MG63 (cell line): ENCODE measurements around the gene PNMA3. TPM values are rescaled to one million over a fixed set of nuclear protein-coding genes. Genes with fewer than 3 reads are reported as not detected.
"Not testable (repeated sequence)": the region's sequence is repeated elsewhere in the genome, so short reads cannot be mapped to it uniquely, and the experiment has no call there.

ENCODE experiments used
- DNase-seq: peaks from one replicate; pipeline ENCODE4 v3.0.0-alpha.2; 2020
- H3K27me3 ChIP-seq: fragments of 250-450 bp; sonication (Bioruptor Pico); 2 replicates; pipeline ENCODE4 v1.5.1; 2020; ENCODE audit warnings: mild to moderate bottlenecking, moderate library complexity
- H3K36me3 ChIP-seq: fragments of 250-450 bp; sonication (Bioruptor Pico); 2 replicates; pipeline ENCODE4 v1.5.1; 2020; ENCODE audit warnings: mild to moderate bottlenecking, moderate library complexity
- H3K4me3 ChIP-seq: fragments of 250-450 bp; sonication (Bioruptor Pico); 2 replicates; pipeline ENCODE4 v1.5.1; 2020; ENCODE audit warnings: mild to moderate bottlenecking, moderate library complexity
- H3K9me3 ChIP-seq: fragments of 250-450 bp; sonication (Bioruptor Pico); 2 replicates; pipeline ENCODE4 v1.5.1; 2020; ENCODE audit warnings: mild to moderate bottlenecking, moderate library complexity
- total RNA-seq: library from RNA; depleted of rRNA; stranded (reverse); fragments of >200 nt; shearing (Covaris generic); gene quantifications from 2 replicates; pipeline ENCODE4 v1.2.3, GENCODE V29; 2014; ENCODE audit warnings: low replicate concordance

The PNMA3 gene
- total RNA-seq, 1 experiment from 2014 or later = 0.40 TPM

GRCh38 chrX:153064061-153064460 lies 7.8 kb downstream of the PNMA3 start:
- Histone ChIP-seq H3K4me3 (no peak overlapping the region), H3K9me3 (no peaks in the 10 kb centered on the region), H3K27me3 (no peaks in the 10 kb centered on the region), H3K36me3 (no peaks in the 10 kb centered on the region)
- DNase-seq = no peak

GRCh38 chrX:153065389-153065788 lies 9.1 kb downstream of the PNMA3 start:
- H3K9me3 ChIP-seq = no peaks in the 10 kb centered on the region
- H3K4me3 ChIP-seq = no peak overlapping the region
- DNase-seq = no peak
- no peaks in the 10 kb centered on the region for H3K36me3 ChIP-seq
- no peaks in the 10 kb centered on the region for H3K27me3 ChIP-seq

GRCh38 chrX:153066402-153066801 lies 10.1 kb downstream of the PNMA3 start:
- H3K36me3 ChIP-seq, H3K27me3 ChIP-seq, H3K4me3 ChIP-seq, DNase-seq, H3K9me3 ChIP-seq: not testable (repeated sequence)

- not testable (repeated sequence) for H3K36me3 ChIP-seq, DNase-seq
Measured at GRCh38 chrX:153071909-153072583, 15.8 kb downstream of the PNMA3 start, which contains the start of gene PNMA6A. TSS of gene PNMA6A (plus strand) at chrX:153072454. CDS start at chrX:153073063, 609 bp downstream.

GRCh38 chrX:153073331-153073730 lies 17.1 kb downstream of the PNMA3 start:
- H3K27me3 ChIP-seq, H3K9me3 ChIP-seq, DNase-seq, H3K36me3 ChIP-seq, H3K4me3 ChIP-seq: not testable (repeated sequence)

More at GRCh38 chrX:153071909-153072583, 15.8 kb downstream of the PNMA3 start, which contains the start of gene PNMA6A:
- not testable (repeated sequence) for H3K27me3 ChIP-seq, H3K9me3 ChIP-seq, H3K4me3 ChIP-seq

GRCh38 chrX:153074262-153074899 lies 18.1 kb downstream of the PNMA3 start:
- Histone ChIP-seq H3K36me3 (no peaks in the 10 kb centered on the region), H3K9me3 (no peaks in the 10 kb centered on the region), H3K27me3 (no peaks in the 10 kb centered on the region), H3K4me3 (no peak overlapping the region)
- DNase-seq = no peak

GRCh38 chrX:153074935-153075334 lies 18.7 kb downstream of the PNMA3 start:
- no peak for DNase-seq
- Histone ChIP-seq H3K4me3 (no peak overlapping the region), H3K36me3 (no peaks in the 10 kb centered on the region), H3K27me3 (no peaks in the 10 kb centered on the region), H3K9me3 (no peaks in the 10 kb centered on the region)

- DNase-seq = no peak
- Histone ChIP-seq H3K4me3 (no peak overlapping the region), H3K9me3 (no peaks in the 10 kb centered on the region), H3K36me3 (no peaks in the 10 kb centered on the region), H3K27me3 (no peaks in the 10 kb centered on the region)
Measured at GRCh38 chrX:153075366-153075765, 19.1 kb downstream of the PNMA3 start.

- not testable (repeated sequence) for H3K36me3 ChIP-seq, H3K9me3 ChIP-seq
Measured at GRCh38 chrX:153077437-153078135, 21.3 kb downstream of the PNMA3 start.

GRCh38 chrX:153083238-153083923 lies 27.1 kb downstream of the PNMA3 start:
- not testable (repeated sequence) for H3K27me3 ChIP-seq, DNase-seq, H3K4me3 ChIP-seq, H3K9me3 ChIP-seq, H3K36me3 ChIP-seq

More at GRCh38 chrX:153077437-153078135, 21.3 kb downstream of the PNMA3 start:
- H3K27me3 ChIP-seq, DNase-seq, H3K4me3 ChIP-seq: not testable (repeated sequence)

GRCh38 chrX:153102418-153102817 lies 46.1 kb downstream of the PNMA3 start:
- Histone ChIP-seq H3K36me3 (no peaks in the 10 kb centered on the region), H3K4me3 (no peak overlapping the region), H3K27me3 (no peaks in the 10 kb centered on the region), H3K9me3 (no peaks in the 10 kb centered on the region)
- no peak for DNase-seq

- DNase-seq, H3K9me3 ChIP-seq, H3K4me3 ChIP-seq, H3K27me3 ChIP-seq, H3K36me3 ChIP-seq: not testable (repeated sequence)
Measured at GRCh38 chrX:153104959-153105358, 48.7 kb downstream of the PNMA3 start.

- H3K9me3 ChIP-seq, H3K36me3 ChIP-seq, H3K27me3 ChIP-seq, H3K4me3 ChIP-seq, DNase-seq: not testable (repeated sequence)
Measured at GRCh38 chrX:153106092-153106801, 50.0 kb downstream of the PNMA3 start.
